IMR-90 (cell line): ENCODE results near the gene MEIOB. TPM values are rescaled to one million over a fixed set of nuclear protein-coding genes. Genes with fewer than 3 reads are reported as not detected.

ENCODE experiments used
- ATAC-seq: fragments of 200-7000 bp; cut with Tn5 transposase; 2 replicates; pipeline ENCODE4 v1.9.1; 2020; ENCODE audit warnings: low read depth, mild to moderate bottlenecking, moderate library complexity
- BruUV-seq: library from RNA; stranded (reverse); fragments of 400-500 nt; replicated peaks from 2 replicates; lab custom pipeline; 2021; lab: Mats Ljungman, UMichigan
- CTCF ChIA-PET: fragments of 300-600 bp; formaldehyde crosslinking; extraction: SDS; loops from one replicate; lab custom pipeline; 2021; ENCODE audit warnings: antibody characterized with exemption; lab: Yijun Ruan, JAX
- POLR2A ChIA-PET: fragments of 300-600 bp; sonication (Branson Sonifier 250); formaldehyde crosslinking; loops from one replicate; lab custom pipeline; 2022; ENCODE audit warnings: antibody characterized with exemption; ENCODE audit not compliant: unreplicated experiment; lab: Charles Lee
- DNase-seq: peaks from one replicate; pipeline ENCODE4 v3.0.0; 2013
- H2AFZ ChIP-seq: replicated peaks from 2 replicates; pipeline ENCODE3; 2013; ENCODE audit warnings: low read length, mild to moderate bottlenecking; ENCODE audit not compliant: poor library complexity
- H2AK5ac ChIP-seq: 2 replicates; pipeline ENCODE4 v1.6.1; 2013; ENCODE audit warnings: low read depth, low read length, inconsistent platforms
- H2AK9ac ChIP-seq: replicated peaks from 2 replicates; pipeline ENCODE3; 2013; ENCODE audit warnings: mild to moderate bottlenecking, low read depth, low read length, moderate library complexity; ENCODE audit not compliant: poor library complexity
- H2BK120ac ChIP-seq: 2 replicates; pipeline ENCODE4 v1.6.1; 2013; ENCODE audit warnings: low read depth, low read length, inconsistent platforms
- H2BK15ac ChIP-seq: 3 replicates; pipeline ENCODE4 v1.6.1; 2013; ENCODE audit warnings: low read depth, low read length, inconsistent platforms
- H2BK20ac ChIP-seq: 2 replicates; pipeline ENCODE4 v1.6.1; 2013; ENCODE audit warnings: low read depth, mild to moderate bottlenecking, inconsistent platforms, low read length, moderate library complexity
- H2BK5ac ChIP-seq: 2 replicates; pipeline ENCODE4 v1.6.1; 2013; ENCODE audit warnings: mild to moderate bottlenecking, low read depth, low read length, inconsistent platforms; ENCODE audit not compliant: poor library complexity, severe bottlenecking
- H3K14ac ChIP-seq: replicated peaks from 2 replicates; pipeline ENCODE4 v1.6.1; 2013; ENCODE audit warnings: low read depth, low read length, inconsistent platforms
- H3K18ac ChIP-seq: 2 replicates; pipeline ENCODE4 v1.6.1; 2013; ENCODE audit warnings: low read depth, low read length, control low read depth
- H3K23ac ChIP-seq: 2 replicates; pipeline ENCODE4 v1.6.1; 2013; ENCODE audit warnings: low read depth, low read length, inconsistent platforms
- H3K27ac ChIP-seq: 2 replicates; pipeline ENCODE4 v1.5.1; 2013; ENCODE audit warnings: mild to moderate bottlenecking, control low read depth, low read length; ENCODE audit not compliant: insufficient read depth
- H3K27me3 ChIP-seq: 2 replicates; pipeline ENCODE4 v1.6.1; 2013; ENCODE audit warnings: low read length; ENCODE audit not compliant: control insufficient read depth, insufficient read depth
- H3K36me3 ChIP-seq: 2 replicates; pipeline ENCODE4 v1.6.1; 2013; ENCODE audit warnings: low read length, mixed read lengths; ENCODE audit not compliant: control insufficient read depth, insufficient read depth
- H3K4ac ChIP-seq: 2 replicates; pipeline ENCODE4 v1.6.1; 2013; ENCODE audit warnings: low read depth, low read length, inconsistent platforms
- H3K4me1 ChIP-seq: 2 replicates; pipeline ENCODE4 v1.6.1; 2013; ENCODE audit warnings: low read length, mixed read lengths; ENCODE audit not compliant: control insufficient read depth, insufficient read depth
- H3K4me2 ChIP-seq: 2 replicates; pipeline ENCODE4 v1.6.1; 2013; ENCODE audit warnings: low read depth, mild to moderate bottlenecking, control low read depth, low read length, moderate library complexity
- H3K4me3 ChIP-seq: 2 replicates; pipeline ENCODE4 v1.5.1; 2013; ENCODE audit warnings: low read depth, mild to moderate bottlenecking, control low read depth, low read length, moderate library complexity; ENCODE audit not compliant: insufficient read depth
- H3K56ac ChIP-seq: 2 replicates; pipeline ENCODE4 v1.6.1; 2013; ENCODE audit warnings: low read length, inconsistent platforms; ENCODE audit not compliant: insufficient read depth; ENCODE audit errors: extremely low read depth
- H3K79me1 ChIP-seq, 2 experiments: 2 replicates each; pipeline ENCODE4 v1.6.1; 2013; ENCODE audit warnings: low read length in 2 of 2, inconsistent platforms in 1 of 2, low read depth in 1 of 2
- H3K9ac ChIP-seq: 2 replicates; pipeline ENCODE4 v1.6.1; 2013; ENCODE audit warnings: low read depth, low read length, control low read depth
- H3K9me1 ChIP-seq: 2 replicates; pipeline ENCODE4 v1.6.1; 2013; ENCODE audit warnings: low read length, inconsistent platforms; ENCODE audit not compliant: insufficient read depth
- H3K9me3 ChIP-seq: 2 replicates; pipeline ENCODE4 v1.6.1; 2013; ENCODE audit warnings: low read length; ENCODE audit not compliant: control insufficient read depth, insufficient read depth
- H4K20me1 ChIP-seq: 2 replicates; pipeline ENCODE4 v1.6.1; 2013; ENCODE audit warnings: low read length, inconsistent platforms; ENCODE audit not compliant: insufficient read depth
- H4K5ac ChIP-seq: 2 replicates; pipeline ENCODE4 v1.6.1; 2013; ENCODE audit warnings: mild to moderate bottlenecking, low read depth, low read length, control low read depth
- H4K8ac ChIP-seq, 2 experiments: 2 replicates each; pipeline ENCODE4 v1.6.1; 2013; ENCODE audit warnings: low read depth in 2 of 2, low read length in 2 of 2, control low read depth in 1 of 2, inconsistent platforms in 1 of 2
- H4K91ac ChIP-seq: 2 replicates; pipeline ENCODE4 v1.6.1; 2013; ENCODE audit warnings: low read depth, low read length, inconsistent platforms; ENCODE audit not compliant: insufficient read depth
- CTCF ChIP-seq: conservative IDR thresholded peaks from 2 replicates; pipeline ENCODE4 v1.5.1; 2012; ENCODE audit warnings: mild to moderate bottlenecking, low read depth, low read length, improper control_type of control experiment
- FOS ChIP-seq: fragments of 150-350 bp; IDR thresholded peaks from 2 replicates; pipeline ENCODE4 v1.6.1; 2016; ENCODE audit warnings: low read depth, low read length
- MAFK ChIP-seq: IDR thresholded peaks from 2 replicates; pipeline ENCODE4 v1.6.1; 2012; ENCODE audit warnings: low read depth, low read length, improper control_type of control experiment
- MAZ ChIP-seq: IDR thresholded peaks from 2 replicates; pipeline ENCODE4 v1.6.1; 2012; ENCODE audit warnings: low read depth, mild to moderate bottlenecking, low read length, improper control_type of control experiment, moderate library complexity, borderline replicate concordance
- MXI1 ChIP-seq: IDR thresholded peaks from 2 replicates; pipeline ENCODE4 v1.6.1; 2012; ENCODE audit warnings: low read depth, mild to moderate bottlenecking, low read length, moderate library complexity, borderline replicate concordance
- NFE2L2 ChIP-seq: fragments of 150-350 bp; IDR thresholded peaks from 2 replicates; pipeline ENCODE4 v1.6.1; 2016; ENCODE audit warnings: low read depth, mild to moderate bottlenecking, low read length
- POLR2A ChIP-seq: IDR thresholded peaks from 2 replicates; pipeline ENCODE4 v1.6.1; 2012; ENCODE audit warnings: mild to moderate bottlenecking, low read depth, low read length
- RCOR1 ChIP-seq: IDR thresholded peaks from 2 replicates; pipeline ENCODE4 v1.6.1; 2012; ENCODE audit warnings: mild to moderate bottlenecking, low read length, improper control_type of control experiment; ENCODE audit not compliant: insufficient replicate concordance
- RFX5 ChIP-seq: IDR thresholded peaks from 2 replicates; pipeline ENCODE4 v1.8.0; 2012; ENCODE audit warnings: low read depth, mild to moderate bottlenecking, low read length, moderate library complexity
- SMC3 ChIP-seq: fragments of 150-350 bp; IDR thresholded peaks from 2 replicates; pipeline ENCODE4 v1.6.1; 2016; ENCODE audit warnings: low read depth, mild to moderate bottlenecking, antibody characterized with exemption, low read length, moderate library complexity
- USF2 ChIP-seq: fragments of 150-350 bp; IDR thresholded peaks from 2 replicates; pipeline ENCODE4 v1.6.1; 2017; ENCODE audit warnings: mild to moderate bottlenecking, antibody characterized with exemption, low read length, low read depth
- WGBS, 2 experiments: methylation state at CpG; one replicate each; pipeline versions ENCODE4 v1.1.5 to v1.1.7; 2013; ENCODE audit warnings: missing lambda C conversion rate in 2 of 2; ENCODE audit not compliant: insufficient read length in 1 of 2; ENCODE audit errors: extremely low coverage in 2 of 2; 5-methylcytosine and 5-hydroxymethylcytosine counted together
- dilution Hi-C: fragments of 300-500 bp; cut with HindIII; formaldehyde crosslinking; loops from one replicate; pipeline ENCODE4 v1.14.3; 2018; ENCODE audit warnings: low sequenced_read_pairs; ENCODE audit not compliant: unreplicated experiment
- in situ Hi-C: fragments of 300-500 bp; cut with MboI; formaldehyde crosslinking; loops from 3 replicates; pipeline ENCODE4 v1.14.3; 2019; ENCODE audit warnings: low sequenced_read_pairs, inconsistent platforms, mixed read lengths
- intact Hi-C: fragments of 100-400 bp; cut with micrococcal nuclease; formaldehyde crosslinking; loops from 2 replicates; pipeline ENCODE4 v1.10.0; 2022
- polyA plus RNA-seq, 3 experiments: library from polyadenylated mRNA; depleted of rRNA; stranded (reverse); fragments of >200 nt; gene quantifications; 2 replicates each; pipeline ENCODE4 v1.2.3, GENCODE V29; 2012; ENCODE audit warnings: low replicate concordance in 1 of 3
- total RNA-seq: library from RNA; depleted of rRNA; stranded (reverse); fragments of >200 nt; gene quantifications from 2 replicates; pipeline ENCODE4 v1.2.3, GENCODE V29; 2012

MEIOB gene
- total and polyA plus RNA-seq, 2 of the 4 experiments (the other 2 are of a cell fraction): 0.14 TPM; not detected in 1

GRCh38 chr16:1818873-1819525 lies 53.0 kb downstream of the MEIOB start (continued):
- TF ChIP-seq USF2 (no peak), MAFK (no peak)

- DNase-seq (no peak), ATAC-seq (no peak)
- Histone ChIP-seq H3K27me3 (no peaks in the 10 kb centered on the region), H3K9me3 (no peaks in the 10 kb centered on the region), H3K56ac (no peak overlapping the region), H3K18ac (no peak overlapping the region), H2BK20ac (no peak overlapping the region), H3K36me3 (peaks cover 18% of the 10 kb centered on the region), H3K23ac (no peak overlapping the region), H3K79me1 (peaks cover 0 to 6% of the 10 kb centered on the region in 2 experiments; a peak in 1 of 4 replicates), H2BK15ac (no peak overlapping the region), H4K5ac (no peak overlapping the region), H3K4ac (no peak overlapping the region), H2AK9ac (no peak overlapping the region), H3K4me3 (no peak overlapping the region), H2BK120ac (no peak overlapping the region), H4K8ac (no peak overlapping the region), H4K20me1 (0 out of 2 replicates have a peak, but pooled peaks cover 3% of the 10 kb centered on the region), H3K4me2 (no peak overlapping the region), H3K9me1 (peaks cover 2% of the 10 kb centered on the region; the same call in 1 of the 2 replicates), H2AK5ac (no peak overlapping the region), H2AFZ (no peak overlapping the region), H3K27ac (no peak overlapping the region), H2BK5ac (no peak overlapping the region), H3K9ac (no peak overlapping the region), H3K14ac (no peak overlapping the region), H4K91ac (no peak overlapping the region), H3K4me1 (no peaks in the 10 kb centered on the region)
- BruUV-seq: no TSS peak
- in situ Hi-C loops (no loop called here), dilution Hi-C loops (no loop called here), intact Hi-C loops (no loop called here)
- ChIA-PET POLR2A (no interaction called here), CTCF (no interaction called here)
- WGBS, 2 experiments: 88% methylated on average over 22 of the region's 27 CpGs; no CpG with 5 or more reads in 1 of the 2 experiments
- TF ChIP-seq MXI1 (no peak), FOS (no peak), RFX5 (no peak), SMC3 (no peak), CTCF (no peak), NFE2L2 (no peak), RCOR1 (no peak), POLR2A (no peak), MAZ (no peak)
Measured at GRCh38 chr16:1818204-1818872, 53.6 kb downstream of the MEIOB start.
